Hindlimb muscle (tissue), 1 donor: ENCODE measurements around the gene P2RY14. TPM values are rescaled to one million over a fixed set of nuclear protein-coding genes. Genes with fewer than 3 reads are reported as not detected.

ENCODE experiments used
- DNase-seq: peaks from one replicate; pipeline ENCODE4 v3.0.0-alpha.2; 2013
- polyA plus RNA-seq: library from polyadenylated mRNA; unstranded; fragments of 120-200 nt; gene quantifications from one replicate; pipeline ENCODE4 v1.2.1, GENCODE V29; 2013; ENCODE audit not compliant: insufficient read length

The P2RY14 gene
- polyA plus RNA-seq, 1 donor = 1.5 TPM

GRCh38 chr3:151213151-151213550 lies 65.2 kb downstream of the P2RY14 start:
- DNase-seq = no peak

DNA sequence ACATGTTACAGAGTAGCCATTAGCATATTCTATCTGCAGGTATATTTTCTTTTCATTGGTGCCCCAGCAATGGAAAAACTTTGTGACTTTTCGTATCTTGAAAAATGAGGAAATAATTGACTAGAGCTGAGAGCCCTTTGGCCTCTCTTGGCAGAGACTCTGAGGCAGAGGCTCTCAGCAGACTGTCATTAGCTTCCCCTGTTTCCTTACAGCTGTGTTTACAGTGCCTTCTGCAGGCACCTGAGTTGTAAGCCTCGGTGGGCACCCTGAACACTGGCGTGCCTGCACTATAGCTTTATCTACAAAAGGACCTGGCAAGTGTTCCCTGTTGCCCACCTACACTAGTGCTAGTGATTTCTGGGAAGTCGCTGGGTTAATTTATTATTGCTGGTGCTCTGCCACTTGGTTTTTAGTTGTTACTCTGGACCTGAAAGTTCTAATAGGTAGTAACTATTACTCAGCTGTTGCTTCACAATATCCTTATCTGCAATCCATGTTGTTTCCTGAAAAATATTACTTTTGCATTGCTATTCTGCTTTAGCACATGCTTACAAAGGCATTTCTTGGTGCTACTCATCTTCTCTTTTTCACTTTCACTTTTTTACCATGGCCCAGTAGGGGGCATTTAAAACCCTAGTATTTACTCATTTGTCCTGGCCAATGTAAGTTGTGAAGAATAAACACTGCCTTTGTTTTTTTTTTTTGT lies 67.5 kb downstream of the P2RY14 start:
- no peak for DNase-seq

DNA sequence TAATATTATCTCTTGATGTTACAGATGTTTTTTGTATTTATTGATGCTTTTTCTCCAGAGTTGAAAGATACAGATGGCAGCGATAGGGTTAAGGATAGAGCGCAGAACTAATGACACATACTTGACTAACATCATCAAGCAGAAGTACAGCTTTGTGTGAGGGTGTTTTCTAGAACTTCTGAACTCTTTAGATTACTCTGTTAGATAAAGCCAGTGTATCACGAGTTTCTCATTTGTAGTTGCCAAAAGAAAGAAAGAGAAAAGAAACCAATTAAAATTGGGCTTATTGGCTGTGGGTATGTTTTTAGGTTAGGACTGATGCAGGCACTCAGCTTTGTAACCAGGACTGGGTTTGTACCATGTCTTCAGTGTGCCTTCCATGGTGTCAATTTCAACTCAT lies 68.7 kb downstream of the P2RY14 start:
- DNase-seq = no peak

GRCh38 chr3:151206201-151206600 lies 72.1 kb downstream of the P2RY14 start:
- no peak for DNase-seq

GRCh38 chr3:151205482-151205881 lies 72.9 kb downstream of the P2RY14 start:
- DNase-seq = no peak

GRCh38 chr3:151204530-151205402 lies 73.6 kb downstream of the P2RY14 start:
- no peak for DNase-seq

- no peak for DNase-seq
Measured at GRCh38 chr3:151203051-151203420, 75.3 kb downstream of the P2RY14 start, which contains the start of gene GPR171. TSS of gene GPR171 (minus strand) at chr3:151203216. CDS start at chr3:151199386, 3,830 bp downstream.

GRCh38 chr3:151201051-151201730 lies 77.2 kb downstream of the P2RY14 start:
- no peak for DNase-seq

DNA sequence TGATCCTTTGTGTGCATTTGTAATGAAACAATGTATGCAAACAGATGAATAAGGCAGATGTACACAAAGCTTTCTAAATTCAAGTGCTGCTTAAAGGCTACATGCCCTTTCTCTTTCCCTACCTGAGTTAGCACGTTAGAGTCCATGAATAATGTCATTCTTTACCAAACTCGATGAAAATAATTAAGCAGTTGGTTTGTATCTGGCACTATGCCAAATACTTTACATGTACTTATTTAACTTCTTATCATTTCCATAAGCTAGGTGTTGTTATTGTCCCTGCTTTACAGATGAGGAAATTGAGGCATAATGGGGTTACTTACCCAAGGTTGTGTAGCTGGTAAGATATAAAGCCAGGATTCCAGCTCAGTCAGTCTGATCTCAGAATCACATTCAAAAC lies 77.8 kb downstream of the P2RY14 start:
- DNase-seq = no peak

DNA sequence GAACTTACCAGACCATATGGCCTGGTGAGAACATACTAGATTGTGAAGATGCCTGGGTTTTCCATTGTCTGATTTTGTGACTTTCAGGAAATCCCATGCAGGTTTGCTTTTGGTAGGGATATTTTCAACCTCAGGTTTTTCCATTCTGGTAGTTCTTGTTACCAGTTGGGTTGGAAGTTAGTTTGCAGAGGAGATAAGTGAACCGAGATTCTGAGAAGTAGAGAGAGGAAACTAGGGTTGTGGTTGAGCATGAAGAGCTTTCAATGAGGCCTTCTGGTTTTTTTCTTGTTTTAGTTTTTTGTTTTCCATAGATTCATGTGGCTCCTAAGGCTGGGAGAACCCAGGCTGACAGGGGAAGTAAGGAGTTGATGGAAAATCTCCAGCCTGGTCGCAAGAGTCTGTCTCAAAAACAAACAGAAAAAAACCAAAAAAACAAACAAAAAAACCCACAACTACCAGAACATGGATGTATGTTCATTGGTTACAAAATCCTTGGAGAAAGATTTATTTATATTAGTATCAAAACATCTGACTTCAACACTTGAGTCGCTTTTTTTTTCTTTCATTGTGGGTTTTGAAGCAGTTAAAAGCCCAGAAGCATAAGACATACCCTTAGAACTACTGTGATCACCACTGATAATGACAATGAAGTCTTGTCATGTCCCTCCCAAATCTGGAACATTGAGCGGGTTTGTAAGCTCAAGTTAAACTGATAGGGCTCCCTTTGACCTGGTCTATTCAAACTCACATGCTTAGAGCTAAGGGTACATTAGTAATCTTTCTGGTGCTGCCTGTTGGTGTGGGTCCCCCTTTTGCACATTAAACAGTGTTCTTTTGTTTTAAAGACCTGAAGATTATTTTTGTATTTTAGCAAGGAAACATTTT lies 78.5 kb downstream of the P2RY14 start:
- no peak for DNase-seq

GRCh38 chr3:151198849-151199248 lies 79.5 kb downstream of the P2RY14 start:
- no peak for DNase-seq

DNA sequence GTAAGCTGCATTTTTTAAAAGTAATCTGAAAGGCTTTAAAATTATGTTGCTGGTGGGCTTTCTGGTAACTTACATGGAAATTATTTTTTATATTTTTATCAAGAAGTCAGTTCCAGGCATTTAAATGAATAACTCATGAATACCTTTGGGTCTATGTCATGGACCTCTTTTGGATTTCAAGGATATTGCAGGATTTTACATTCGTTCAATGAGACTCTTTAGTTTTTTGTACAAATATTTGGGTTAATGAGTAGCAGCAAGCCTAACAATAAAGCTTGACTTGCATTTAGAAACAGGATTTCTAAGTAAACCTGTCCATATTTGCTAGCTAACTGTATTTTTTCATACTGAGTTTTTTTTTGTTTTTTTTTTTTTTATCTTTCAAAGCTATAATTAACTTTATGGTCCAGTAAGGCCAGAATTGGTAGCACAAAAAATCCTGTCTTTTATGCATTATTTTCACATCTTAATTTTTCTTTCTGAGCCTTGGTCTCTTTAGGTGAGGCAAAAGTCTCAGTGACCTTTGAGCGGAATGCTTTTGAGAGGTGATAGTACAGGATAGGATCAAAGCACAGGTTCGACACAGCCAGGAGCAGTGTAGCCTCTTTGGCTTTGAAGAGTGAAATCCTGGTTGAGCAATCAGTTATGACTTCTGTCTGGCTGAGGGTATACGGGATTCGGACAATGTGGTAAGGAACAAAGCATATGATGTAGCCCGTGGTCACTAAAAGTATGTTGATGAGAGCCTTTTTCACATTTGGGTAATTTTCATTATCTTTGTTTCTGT lies 80.2 kb downstream of the P2RY14 start:
- DNase-seq = no peak

DNA sequence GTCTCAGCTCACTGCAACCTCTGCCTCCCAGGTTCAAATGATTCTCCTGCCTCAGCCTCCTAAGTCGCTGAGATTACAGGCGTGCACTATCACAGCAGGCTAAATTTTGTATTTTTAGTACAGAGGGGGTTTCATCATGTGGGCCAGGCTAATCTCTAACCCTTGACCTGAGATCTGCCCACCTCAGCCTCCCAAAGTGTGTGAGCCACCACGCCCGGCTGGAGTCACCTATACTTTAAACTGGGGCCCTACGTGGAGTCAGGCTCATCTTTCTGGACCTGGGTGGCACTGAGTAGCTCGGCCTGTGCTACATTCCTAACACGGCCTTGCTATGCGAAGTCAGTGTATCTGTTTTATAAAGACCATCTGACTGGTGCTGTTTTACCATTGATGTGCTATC lies 81.1 kb downstream of the P2RY14 start:
- no peak for DNase-seq

GRCh38 chr3:151196434-151196833 lies 81.9 kb downstream of the P2RY14 start:
- no peak for DNase-seq

- no peak for DNase-seq
Measured at GRCh38 chr3:151195826-151196225, 82.5 kb downstream of the P2RY14 start.

GRCh38 chr3:151192545-151192944 lies 85.8 kb downstream of the P2RY14 start:
- DNase-seq = no peak

DNA sequence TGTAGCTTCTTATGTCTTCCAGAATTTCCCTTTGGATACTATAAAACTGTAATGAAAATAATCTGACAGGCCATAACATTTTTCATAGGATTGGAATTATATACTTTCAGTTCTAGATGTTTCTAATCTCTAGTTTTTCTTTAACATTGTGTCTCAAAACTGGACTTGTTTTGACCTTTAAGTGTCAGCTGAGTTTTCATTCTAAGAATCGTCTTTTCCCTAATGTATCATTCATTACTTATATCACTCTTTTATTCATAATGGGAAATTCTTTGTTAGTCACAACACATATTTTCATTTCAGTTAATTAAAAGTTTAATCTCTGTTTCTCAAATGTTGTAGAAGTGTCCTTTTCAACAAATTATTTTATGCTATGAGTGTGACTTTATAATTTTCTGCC lies 87.2 kb downstream of the P2RY14 start:
- no peak for DNase-seq

DNA sequence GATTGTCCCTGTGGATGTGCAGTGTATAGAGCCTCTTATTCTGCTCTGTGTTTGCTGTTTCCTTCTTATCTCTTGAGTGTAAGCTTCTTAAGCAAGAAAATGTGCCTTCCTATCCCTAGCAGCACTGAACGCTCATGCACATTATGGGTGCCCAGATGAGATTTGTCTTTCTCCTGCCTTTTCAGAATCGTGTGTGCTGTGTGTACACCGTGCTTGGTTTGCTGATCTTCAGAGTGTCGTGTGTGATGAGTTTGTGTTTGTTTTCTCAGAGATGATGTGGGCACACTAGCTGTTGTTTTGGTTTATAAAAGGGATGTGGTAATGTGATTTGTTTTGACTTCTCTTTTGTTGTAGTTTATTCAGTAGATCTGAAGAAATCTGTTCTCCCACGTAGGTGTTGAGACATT lies 95.1 kb downstream of the P2RY14 start:
- no peak for DNase-seq

DNA sequence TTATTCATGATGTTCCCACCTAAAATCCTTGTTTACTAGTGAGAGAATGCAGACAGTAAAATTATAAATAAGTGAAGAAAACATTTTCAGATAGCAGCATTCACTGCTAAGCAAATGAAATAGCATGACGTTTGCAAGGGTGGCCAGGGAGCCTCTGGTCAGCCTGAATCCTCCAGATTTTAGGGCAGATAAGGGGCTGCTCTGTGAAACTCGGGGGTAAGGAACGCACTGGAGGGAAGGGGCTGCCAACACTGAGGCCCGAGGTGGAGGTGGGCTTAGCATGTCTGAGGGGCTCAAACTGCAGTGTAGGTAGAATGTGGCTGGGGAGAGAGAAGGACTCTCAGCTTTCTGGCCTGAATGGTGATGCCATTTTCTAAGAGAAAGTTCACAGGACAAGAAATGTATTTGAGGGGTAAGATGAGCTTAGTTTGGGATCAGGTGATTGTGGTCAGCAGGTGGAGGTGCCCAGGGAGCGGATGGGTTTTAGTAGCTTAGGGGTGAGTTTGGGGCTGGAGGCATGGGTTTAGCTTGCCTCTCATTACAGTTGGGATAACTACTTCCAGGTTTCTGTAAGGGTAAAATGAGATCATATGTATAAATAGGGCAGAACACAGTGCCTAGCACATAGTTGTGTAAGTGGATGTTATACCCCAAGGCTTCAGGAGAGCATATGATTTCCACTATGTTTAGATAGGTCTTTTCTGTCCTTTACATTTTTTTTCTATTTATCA lies 95.8 kb downstream of the P2RY14 start:
- DNase-seq = no peak

GRCh38 chr3:151178208-151178845 lies 100.0 kb downstream of the P2RY14 start:
- DNase-seq = no peak
